Measurements from ENCODE around the gene TLE2. TPM values are rescaled to one million over a fixed set of nuclear protein-coding genes. Genes with fewer than 3 reads are reported as not detected.

The TLE2 gene
- total RNA-seq, 1 experiment from 2014 or later, result 19.2 TPM

DNA sequence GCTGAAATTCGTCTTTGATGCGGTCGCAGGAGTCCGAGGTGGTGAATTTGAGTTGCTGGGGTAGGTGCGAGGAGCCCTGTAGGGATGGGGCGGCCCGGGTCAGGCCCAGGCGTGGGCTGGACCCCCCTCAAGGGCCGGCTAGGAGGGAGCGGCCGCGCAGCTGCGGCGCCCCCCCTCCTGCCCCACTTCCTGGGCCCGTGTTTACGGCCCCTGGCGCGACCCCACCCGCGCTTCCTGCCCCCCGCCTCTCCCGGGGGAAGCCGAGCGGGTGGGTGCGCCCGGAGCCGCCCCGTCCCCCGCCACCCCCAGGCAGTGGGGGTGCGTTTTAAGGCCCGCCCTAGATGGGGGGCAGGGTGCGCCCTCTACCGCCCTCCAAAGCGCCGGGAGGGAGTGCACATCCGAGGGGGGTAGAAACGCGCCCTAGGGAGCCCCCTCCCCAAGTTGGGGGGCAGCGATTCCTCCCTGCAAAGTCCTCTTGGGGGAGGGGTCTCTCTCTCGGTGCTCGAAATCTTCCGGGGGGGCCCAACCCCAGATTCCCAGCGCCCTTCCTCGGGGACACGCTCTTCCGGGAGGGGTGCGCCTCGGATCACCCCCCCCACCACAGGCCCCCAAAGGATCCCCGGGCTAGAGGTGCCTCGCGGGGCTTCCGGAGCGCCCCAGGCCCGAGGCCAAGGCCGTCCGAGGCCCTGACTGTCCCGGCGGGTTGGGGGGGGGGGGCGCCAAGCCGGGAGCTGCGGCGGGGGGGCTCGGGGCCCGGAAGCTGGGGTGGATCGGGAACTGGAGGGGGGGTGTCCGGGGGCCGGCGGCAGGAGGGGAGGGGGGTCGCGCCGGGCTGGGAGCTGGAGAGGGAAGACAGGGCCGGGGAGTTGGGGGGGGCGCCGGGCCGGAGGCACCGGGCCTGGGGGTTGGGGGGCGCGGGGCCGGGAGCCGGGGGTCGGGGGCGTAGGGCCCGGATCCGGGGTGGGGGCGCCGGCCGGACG, 32.4 kb upstream of the TLE2 start:
- Histone ChIP-seq H3K27me3 (replicated peaks) (no peaks in the 10 kb centered on the region), H3K27ac (peak overlapping the region; percentile 85)

DNA sequence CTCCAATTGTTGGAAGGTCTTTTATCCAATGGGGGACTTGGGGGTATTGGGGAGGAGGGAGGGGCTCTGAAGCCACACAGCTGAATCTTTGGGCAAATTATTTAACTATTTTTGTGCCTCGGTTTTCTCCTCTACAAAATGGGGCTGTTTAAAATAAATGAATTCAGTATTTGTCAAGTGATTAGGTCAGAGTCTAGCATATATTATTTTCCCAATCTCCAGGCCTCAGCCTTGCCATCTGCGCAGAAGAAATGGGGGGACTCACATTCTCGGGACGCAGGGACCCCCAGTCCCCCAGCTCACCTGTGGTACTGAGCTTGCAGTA, 31.7 kb upstream of the TLE2 start:
- DNase-seq (ENCODE audit: low read depth in 1 of 2, low spot score in 2 of 2), result peak in 1 of 2 experiments; percentile 53
- H3K27me3 ChIP-seq (replicated peaks), result no peaks in the 10 kb centered on the region
- peaks cover 79% of the 10 kb centered on the region for H3K4me1 ChIP-seq (replicated peaks)
- H3K36me3 ChIP-seq, result peaks cover 48% of the 10 kb centered on the region
- peak overlapping the region; percentile 85 for H3K27ac ChIP-seq
- no peaks in the 10 kb centered on the region for H3K9me3 ChIP-seq (replicated peaks)
- peak overlapping the region; percentile 76 for H3K4me3 ChIP-seq

More for the DNA sequence above, 32.4 kb upstream of the TLE2 start:
- peak; percentile 64 to 68 for DNase-seq (ENCODE audit: low read depth in 1 of 2, low spot score in 2 of 2)
- no peaks in the 10 kb centered on the region for H3K9me3 ChIP-seq (replicated peaks)
- peak overlapping the region; percentile 76 for H3K4me3 ChIP-seq
- H3K4me1 ChIP-seq (replicated peaks), result peaks cover 80% of the 10 kb centered on the region
- H3K36me3 ChIP-seq, result peaks cover 47% of the 10 kb centered on the region

DNA sequence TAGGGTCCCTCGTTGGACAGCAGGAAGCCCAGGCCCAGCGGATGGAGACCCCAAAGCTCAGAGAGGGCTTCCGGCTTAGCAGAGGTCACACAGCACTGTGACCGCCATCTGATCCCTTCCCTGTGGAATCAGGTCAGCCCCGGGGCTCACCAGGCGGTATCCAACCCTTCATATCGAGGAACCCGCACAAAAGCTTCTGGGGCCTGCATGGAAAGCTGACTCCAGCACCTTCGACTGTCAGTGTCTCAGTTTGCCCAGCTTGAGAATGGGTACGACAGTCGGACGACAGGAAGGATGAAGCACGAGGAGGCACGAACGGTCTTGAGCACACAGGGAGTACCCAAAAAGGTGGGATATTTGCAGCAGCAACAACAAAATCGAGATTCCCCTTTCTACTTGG, 30.6 kb upstream of the TLE2 start:
- Histone ChIP-seq H3K36me3 (peaks cover 60% of the 10 kb centered on the region), H3K27me3 (replicated peaks) (no peaks in the 10 kb centered on the region), H3K4me1 (replicated peaks) (peaks cover 79% of the 10 kb centered on the region), H3K4me3 (peak overlapping the region; percentile 76), H3K27ac (no peak overlapping the region), H3K9me3 (replicated peaks) (no peaks in the 10 kb centered on the region)
- no peak for DNase-seq (ENCODE audit: low read depth in 1 of 2, low spot score in 2 of 2)

DNA sequence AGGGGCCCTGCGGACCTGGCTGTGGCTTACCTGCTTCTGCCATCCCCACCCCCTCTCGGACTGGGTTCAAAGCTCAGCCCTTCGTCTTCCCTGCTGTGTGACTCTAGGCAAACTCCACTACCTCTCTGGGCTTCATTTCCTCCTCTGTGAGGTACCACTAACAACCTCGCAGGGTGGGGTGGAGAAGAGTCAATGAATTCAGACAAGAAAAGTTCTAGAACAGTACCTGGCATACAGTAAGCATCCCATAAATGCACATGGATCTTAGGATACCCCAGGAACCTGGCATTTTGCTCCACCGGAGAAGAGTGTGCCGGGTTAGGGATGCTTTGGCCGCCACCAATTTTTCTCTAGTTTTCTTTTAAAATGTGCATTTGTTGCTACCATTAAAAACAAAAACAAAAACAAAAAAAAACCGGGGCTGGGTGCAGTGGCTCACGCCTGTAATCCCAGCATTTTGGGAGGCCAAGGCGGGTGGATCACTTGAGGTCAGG, 29.8 kb upstream of the TLE2 start:
- Histone ChIP-seq H3K4me1 (replicated peaks) (peaks cover 80% of the 10 kb centered on the region), H3K36me3 (peaks cover 67% of the 10 kb centered on the region), H3K27me3 (replicated peaks) (no peaks in the 10 kb centered on the region), H3K9me3 (replicated peaks) (no peaks in the 10 kb centered on the region), H3K27ac (no peak overlapping the region), H3K4me3 (no peak overlapping the region)
- DNase-seq (ENCODE audit: low read depth in 1 of 2, low spot score in 2 of 2), result no peak

DNA sequence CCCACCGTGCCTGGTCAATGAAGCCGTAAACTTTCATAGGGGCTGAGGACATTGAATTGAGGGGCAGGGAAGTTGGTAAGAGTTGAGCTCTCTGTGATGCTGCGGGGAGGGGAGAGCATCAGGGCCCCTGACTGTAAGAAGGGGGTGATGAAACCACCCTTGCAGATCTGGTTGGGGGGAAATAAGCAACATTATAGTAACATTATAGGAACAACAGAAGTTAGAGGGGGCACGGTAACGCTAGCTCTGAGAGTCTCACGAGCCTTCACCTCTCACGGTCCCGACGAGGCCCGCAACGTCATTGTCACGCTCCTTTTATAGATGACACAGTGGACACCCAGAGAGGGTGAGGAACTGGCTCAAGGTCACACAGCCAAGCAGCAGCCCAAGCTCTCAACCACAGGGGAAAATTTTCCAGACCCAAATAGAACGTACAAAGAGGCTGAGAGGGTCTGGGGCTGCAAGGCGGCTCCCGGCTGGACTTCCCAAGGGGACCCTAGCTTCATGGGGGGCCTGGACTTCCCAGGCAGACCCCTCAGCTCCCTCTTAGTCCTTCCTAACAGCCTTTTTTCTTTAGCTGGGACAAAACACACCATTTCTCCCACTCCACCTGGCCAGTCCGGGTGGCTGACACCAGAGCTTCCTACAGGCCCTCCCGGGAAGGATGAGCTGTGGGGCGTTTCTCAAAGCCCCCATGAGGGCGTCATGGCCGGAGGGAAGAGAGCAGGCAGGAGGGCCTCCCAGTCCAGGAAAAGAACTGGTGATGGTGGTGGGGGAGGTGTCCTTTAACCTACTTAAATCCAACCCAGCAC, 29.1 kb upstream of the TLE2 start:
- peak overlapping the region; percentile 45 for H3K27ac ChIP-seq
- peaks cover 73% of the 10 kb centered on the region for H3K4me1 ChIP-seq (replicated peaks)
- H3K36me3 ChIP-seq, result peaks cover 72% of the 10 kb centered on the region
- no peak for DNase-seq (ENCODE audit: low read depth in 1 of 2, low spot score in 2 of 2)
- H3K9me3 ChIP-seq (replicated peaks), result no peaks in the 10 kb centered on the region
- H3K27me3 ChIP-seq (replicated peaks), result no peaks in the 10 kb centered on the region
- 0 out of 2 replicates have a peak overlapping the region, but pooled peaks have one; percentile 6 for H3K4me3 ChIP-seq

DNA sequence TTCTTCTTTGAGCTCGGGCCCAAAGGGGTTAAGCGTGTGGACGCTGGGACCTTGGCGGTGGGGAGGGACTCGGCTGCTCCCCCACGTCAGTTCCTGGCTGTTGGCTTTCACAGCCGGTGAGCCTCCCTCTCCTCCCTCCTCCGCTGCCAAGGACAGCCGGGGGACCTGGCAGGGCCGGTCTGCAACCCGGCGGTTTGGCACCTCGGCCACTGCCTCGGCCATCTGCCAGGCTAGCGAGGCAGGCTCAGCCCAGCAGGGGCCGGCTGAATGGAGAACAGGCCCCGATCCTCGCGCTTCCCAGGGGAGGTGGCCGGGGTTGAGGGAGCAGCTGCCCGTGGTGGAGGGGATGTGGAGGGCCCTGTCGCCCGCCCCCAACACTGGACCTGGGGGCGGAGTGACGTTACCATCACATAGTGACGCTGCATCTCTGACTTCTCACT, 28.2 kb upstream of the TLE2 start:
- H3K4me1 ChIP-seq (replicated peaks), result peaks cover 66% of the 10 kb centered on the region
- peak overlapping the region; percentile 45 for H3K27ac ChIP-seq
- peaks cover 80% of the 10 kb centered on the region for H3K36me3 ChIP-seq
- H3K9me3 ChIP-seq (replicated peaks), result no peaks in the 10 kb centered on the region
- H3K4me3 ChIP-seq, result peak overlapping the region; percentile 11
- H3K27me3 ChIP-seq (replicated peaks), result no peaks in the 10 kb centered on the region
- DNase-seq (ENCODE audit: low read depth in 1 of 2, low spot score in 2 of 2), result peak; percentile 88 to 90

DNA sequence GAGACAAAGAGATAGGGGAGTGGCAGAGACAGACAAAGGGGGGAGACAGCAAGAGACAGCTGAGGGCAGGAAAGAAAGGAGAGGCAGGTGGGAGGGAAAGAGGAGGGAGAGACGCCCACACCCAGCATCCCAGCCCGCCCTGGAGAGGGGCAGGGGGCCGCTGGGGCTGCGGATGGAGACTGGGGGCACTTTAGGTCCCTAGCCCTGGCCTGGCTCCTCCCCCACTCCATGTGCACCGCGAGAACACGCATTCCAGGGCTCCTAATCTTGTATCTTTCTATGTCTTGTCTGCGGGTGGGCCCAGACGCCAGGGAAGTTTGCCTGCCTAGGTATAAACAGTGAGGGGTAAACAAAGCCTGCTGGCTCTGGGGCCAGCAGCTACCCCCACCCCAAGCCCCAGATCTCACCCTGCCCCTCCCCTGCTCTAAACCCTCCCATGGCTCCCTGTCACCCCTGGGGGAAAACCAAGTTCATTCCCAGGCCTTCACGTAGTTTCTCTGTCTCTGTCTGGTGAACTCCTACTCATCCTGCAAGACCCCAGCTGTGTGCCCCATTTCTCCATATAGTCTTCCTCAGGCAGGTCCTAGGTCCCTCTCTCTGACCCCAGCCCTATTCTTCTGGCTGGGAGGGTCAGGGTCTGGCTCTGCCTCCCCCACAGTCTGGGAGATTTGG, 27.5 kb upstream of the TLE2 start:
- no peaks in the 10 kb centered on the region for H3K27me3 ChIP-seq (replicated peaks)
- peak overlapping the region; percentile 45 for H3K27ac ChIP-seq
- H3K4me3 ChIP-seq, result peak overlapping the region; percentile 11; the same call in 1 of the 2 replicates
- H3K9me3 ChIP-seq (replicated peaks), result no peaks in the 10 kb centered on the region
- H3K4me1 ChIP-seq (replicated peaks), result peaks cover 66% of the 10 kb centered on the region
- peaks cover 82% of the 10 kb centered on the region for H3K36me3 ChIP-seq
- DNase-seq (ENCODE audit: low read depth in 1 of 2, low spot score in 2 of 2), result peak; percentile 97 to 98

DNA sequence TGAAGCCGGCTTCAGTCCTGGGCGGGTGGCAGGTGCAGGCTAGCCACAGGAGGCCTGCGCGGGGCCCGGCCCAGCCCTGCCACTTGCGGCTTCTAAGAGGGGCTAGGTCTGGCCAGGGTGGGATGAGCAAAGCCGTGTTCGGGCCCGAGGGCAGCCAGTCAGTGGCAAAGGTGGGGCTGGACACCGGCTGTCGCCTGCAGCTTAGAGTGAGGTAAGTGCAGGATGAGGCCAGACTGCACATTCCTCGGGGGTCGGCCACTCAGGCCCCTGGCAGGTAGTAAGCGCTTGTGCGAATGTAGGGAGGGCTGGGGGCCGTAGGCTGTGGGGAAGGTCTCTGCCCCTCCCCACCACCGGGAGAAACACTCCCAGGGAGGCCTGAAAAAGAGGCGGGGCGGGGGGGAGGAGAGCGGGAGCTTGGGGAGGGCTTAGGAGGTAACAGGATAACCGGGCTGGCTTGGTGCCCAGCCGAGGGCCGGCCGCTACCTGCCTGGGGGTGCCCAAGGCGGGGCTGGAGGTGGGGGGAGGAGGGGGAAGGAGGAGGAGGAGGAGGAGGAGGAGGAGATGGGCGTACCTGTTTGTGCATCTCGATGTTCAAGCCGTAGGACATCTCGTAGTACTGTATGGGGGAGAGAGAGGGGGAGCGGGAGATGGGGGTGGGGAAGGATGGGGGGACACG, 26.8 kb upstream of the TLE2 start:
- peak in 1 of 2 experiments; percentile 76 for DNase-seq (ENCODE audit: low read depth in 1 of 2, low spot score in 2 of 2)
- peak overlapping the region; percentile 30 for H3K27ac ChIP-seq
- H3K27me3 ChIP-seq (replicated peaks), result no peaks in the 10 kb centered on the region
- H3K4me3 ChIP-seq, result peak overlapping the region; percentile 18
- peaks cover 76% of the 10 kb centered on the region for H3K36me3 ChIP-seq
- H3K4me1 ChIP-seq (replicated peaks), result peaks cover 64% of the 10 kb centered on the region
- H3K9me3 ChIP-seq (replicated peaks), result no peaks in the 10 kb centered on the region

DNA sequence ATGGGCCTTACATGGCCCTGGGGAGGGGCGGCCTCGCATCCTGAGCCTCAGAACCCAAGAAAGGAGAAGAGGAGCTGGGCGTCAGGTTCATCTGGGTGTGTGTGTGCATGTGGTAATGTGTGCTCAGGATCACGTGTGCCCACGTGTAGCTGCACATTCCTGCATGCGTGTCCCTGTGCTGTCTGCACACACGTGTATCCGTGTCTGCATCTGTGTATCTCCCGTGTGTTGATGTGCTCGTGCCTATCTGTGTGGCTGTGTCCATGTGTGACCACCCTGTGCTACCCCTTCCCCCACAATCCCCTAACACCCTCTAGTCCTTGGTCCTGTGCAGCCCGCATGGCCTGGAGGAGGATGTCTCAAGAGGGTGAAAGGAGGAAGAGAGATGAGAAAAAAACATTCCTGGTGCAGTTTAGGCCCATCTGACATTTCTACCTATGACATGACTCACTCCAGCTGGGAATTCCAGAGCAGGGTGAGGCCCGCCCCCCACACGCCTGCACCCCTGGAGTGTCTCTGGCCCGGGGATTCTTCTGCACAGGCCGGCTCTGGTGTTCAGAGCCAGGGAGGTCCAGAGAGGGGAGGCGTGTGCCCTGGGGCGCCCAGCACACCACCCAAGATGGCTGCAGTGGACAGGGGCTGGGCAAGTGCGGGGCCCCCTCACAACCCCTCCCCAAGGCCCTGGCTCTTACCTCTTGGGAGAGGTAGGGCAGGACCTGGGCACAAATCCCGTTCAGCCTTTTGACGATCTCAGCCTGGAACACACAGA, 26.1 kb upstream of the TLE2 start:
- peak; percentile 77 to 88 for DNase-seq (ENCODE audit: low read depth in 1 of 2, low spot score in 2 of 2)
- Histone ChIP-seq H3K4me1 (replicated peaks) (peaks cover 57% of the 10 kb centered on the region), H3K4me3 (peak overlapping the region; percentile 18), H3K9me3 (replicated peaks) (no peaks in the 10 kb centered on the region), H3K27ac (peak overlapping the region; percentile 30), H3K36me3 (peaks cover 69% of the 10 kb centered on the region), H3K27me3 (replicated peaks) (no peaks in the 10 kb centered on the region)

DNA sequence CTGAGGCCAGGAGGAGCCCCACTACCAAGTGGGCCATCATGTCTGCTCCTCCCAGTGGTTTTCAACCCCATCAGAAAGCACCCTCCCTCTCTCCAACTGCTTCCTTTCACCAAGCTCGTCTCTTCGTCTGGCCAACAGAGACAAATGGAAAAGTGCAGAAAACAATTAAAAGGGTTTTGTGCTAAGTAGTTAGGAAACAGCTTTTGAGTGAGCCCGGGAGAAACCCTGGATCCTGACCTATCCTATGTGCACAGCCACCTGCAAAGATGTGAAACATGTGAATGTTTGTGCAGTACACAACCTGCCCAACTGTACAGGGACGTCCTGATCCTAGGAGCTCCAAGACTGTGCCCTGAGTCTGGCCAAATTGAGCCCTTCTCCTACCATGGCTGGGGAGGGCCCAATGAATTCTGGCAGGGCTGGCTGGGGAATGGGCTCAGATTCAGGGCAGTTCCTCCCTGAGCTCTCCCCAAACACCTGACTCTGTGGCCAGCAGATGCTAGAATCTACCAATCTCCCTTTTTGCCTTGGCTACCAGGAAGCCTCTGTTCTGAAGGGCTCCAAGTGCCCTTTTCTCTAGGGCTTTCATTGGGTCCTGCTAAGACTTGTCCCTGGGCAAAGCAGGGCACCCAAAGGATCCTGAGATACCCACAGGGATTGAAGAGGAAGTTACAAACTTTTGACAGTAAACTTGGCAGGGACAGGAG, 25.3 kb upstream of the TLE2 start:
- H3K4me1 ChIP-seq (replicated peaks), result peaks cover 50% of the 10 kb centered on the region
- peaks cover 62% of the 10 kb centered on the region for H3K36me3 ChIP-seq
- no peak overlapping the region for H3K4me3 ChIP-seq
- no peaks in the 10 kb centered on the region for H3K9me3 ChIP-seq (replicated peaks)
- H3K27me3 ChIP-seq (replicated peaks), result no peaks in the 10 kb centered on the region
- no peak overlapping the region for H3K27ac ChIP-seq
- no peak for DNase-seq (ENCODE audit: low read depth in 1 of 2, low spot score in 2 of 2)

DNA sequence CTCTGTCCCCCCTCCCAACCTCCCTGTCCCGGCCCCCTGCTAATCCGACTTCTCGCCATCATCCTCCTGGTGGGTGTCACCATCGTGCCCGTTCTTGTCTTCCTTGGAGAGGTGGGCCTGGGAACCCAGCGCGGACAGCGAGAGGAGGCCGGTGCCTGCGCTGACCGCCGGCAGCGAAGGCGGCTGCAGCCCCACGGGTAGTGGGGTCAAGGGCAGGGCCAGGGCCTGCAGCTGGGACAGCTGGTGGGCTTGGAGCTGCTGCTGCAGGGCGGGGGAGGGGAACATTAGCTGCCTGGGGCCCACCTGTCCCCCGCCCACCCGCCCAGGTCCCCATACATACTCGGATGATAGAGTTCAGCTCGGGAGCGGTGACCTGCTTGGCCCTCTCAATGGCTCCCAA, 24.7 kb upstream of the TLE2 start:
- Histone ChIP-seq H3K4me1 (replicated peaks) (peaks cover 44% of the 10 kb centered on the region), H3K36me3 (peaks cover 56% of the 10 kb centered on the region), H3K27ac (no peak overlapping the region), H3K4me3 (no peak overlapping the region), H3K9me3 (replicated peaks) (no peaks in the 10 kb centered on the region), H3K27me3 (replicated peaks) (no peaks in the 10 kb centered on the region)
- no peak for DNase-seq (ENCODE audit: low read depth in 1 of 2, low spot score in 2 of 2)

DNA sequence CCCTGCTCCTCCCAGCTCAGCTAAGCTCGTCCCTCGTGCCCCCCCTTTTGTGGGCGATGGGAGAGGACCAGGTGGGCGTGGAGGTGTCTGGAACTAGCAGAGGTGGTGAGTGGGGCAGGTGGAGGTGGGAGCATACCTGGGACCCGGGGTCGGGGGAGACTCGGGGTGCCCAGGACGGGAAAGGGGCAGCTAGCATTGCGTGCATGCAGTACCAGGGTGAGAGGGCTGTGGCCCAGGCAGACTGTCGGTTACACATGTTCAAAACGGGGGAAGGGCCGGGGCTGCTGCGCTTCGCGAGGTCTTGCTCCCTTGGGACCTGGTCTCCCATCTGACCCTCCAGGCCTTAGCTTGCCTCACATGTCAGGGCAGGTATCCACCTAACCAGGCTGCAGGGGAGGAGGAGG, 24.1 kb upstream of the TLE2 start:
- Histone ChIP-seq H3K27ac (no peak overlapping the region), H3K4me3 (no peak overlapping the region), H3K9me3 (replicated peaks) (no peaks in the 10 kb centered on the region), H3K27me3 (replicated peaks) (no peaks in the 10 kb centered on the region), H3K36me3 (peaks cover 50% of the 10 kb centered on the region), H3K4me1 (replicated peaks) (peaks cover 39% of the 10 kb centered on the region)
- no peak for DNase-seq (ENCODE audit: low read depth in 1 of 2, low spot score in 2 of 2)
